Fibroblast of the conjunctiva (primary cell): ENCODE results near the gene S1PR3.

Experiments
- DNase-seq: peaks from one replicate; pipeline ENCODE4 v3.0.0-alpha.2; 2010; ENCODE audit warnings: low read depth

Gene S1PR3

GRCh38 chr9:88969646-88970373, 21.5 kb upstream of the S1PR3 start:
- DNase-seq = no peak

- no peak for DNase-seq
These were observed 19.9 kb upstream of the S1PR3 start for GRCh38 chr9:88971131-88971960.

- DNase-seq = no peak
These were observed 18.9 kb upstream of the S1PR3 start for GRCh38 chr9:88972401-88972800.

GRCh38 chr9:88973281-88974045, 17.8 kb upstream of the S1PR3 start:
- no peak for DNase-seq

GRCh38 chr9:88974641-88975040, 16.6 kb upstream of the S1PR3 start:
- DNase-seq = no peak

GRCh38 chr9:88975966-88976889, 15.0 kb upstream of the S1PR3 start:
- no peak for DNase-seq

GRCh38 chr9:88976890-88977257, 14.4 kb upstream of the S1PR3 start:
- DNase-seq = no peak

GRCh38 chr9:88978034-88978433, 13.2 kb upstream of the S1PR3 start:
- no peak for DNase-seq

- no peak for DNase-seq
These were observed 12.2 kb upstream of the S1PR3 start for GRCh38 chr9:88979021-88979420.

- no peak for DNase-seq
These were observed 11.5 kb upstream of the S1PR3 start for GRCh38 chr9:88979791-88980190.

GRCh38 chr9:88980740-88981203, 10.5 kb upstream of the S1PR3 start:
- DNase-seq = no peak

GRCh38 chr9:88983865-88984542, 7.3 kb upstream of the S1PR3 start:
- no peak for DNase-seq

GRCh38 chr9:88984543-88984883, 6.8 kb upstream of the S1PR3 start:
- no peak for DNase-seq

GRCh38 chr9:88985616-88986015, 5.7 kb upstream of the S1PR3 start:
- no peak for DNase-seq

- no peak for DNase-seq
These were observed 4.5 kb upstream of the S1PR3 start for GRCh38 chr9:88986776-88987175.

GRCh38 chr9:88987661-88988060, 3.6 kb upstream of the S1PR3 start:
- no peak for DNase-seq

GRCh38 chr9:88988796-88989641, 2.2 kb upstream of the S1PR3 start:
- DNase-seq = no peak

- DNase-seq = no peak
These were observed 1.1 kb upstream of the S1PR3 start for GRCh38 chr9:88990041-88990728.

GRCh38 chr9:88990729-88991065, 571 bp upstream of the S1PR3 start:
- no peak for DNase-seq

GRCh38 chr9:88992556-88992955, 1.3 kb downstream of the S1PR3 start:
- DNase-seq = no peak
